ENCODE data around the gene C1orf52.

The C1orf52 gene

GRCh38 chr1:85259118-85259911, at the start of gene C1orf52:
Gene C1orf52, minus strand, starts transcription at chr1:85259662. Its CDS starts 29 bp downstream, at chr1:85259633.
- TF ChIP-seq EZH2 (IDR thresholded peaks at IDR 0.05) (no peak), POLR2AphosphoS5 (IDR thresholded peaks at IDR 0.05; ENCODE audit: borderline replicate concordance, low read depth, low read length) (peak; percentile 95)
- Histone ChIP-seq H3K27ac (no peak within 1 kb of the TSS), H3K9ac (ENCODE audit: insufficient read length) (peak within 1 kb of the TSS; percentile 83), H3K9me3 (ENCODE audit: low read depth, low read length) (no peaks in the 10 kb centered on the region), H3K4me3 (peak within 1 kb of the TSS; percentile 89), H3K36me3 (ENCODE audit: insufficient read depth, low read length) (peaks cover 37% of the 10 kb centered on the region)
- no peak for DNase-seq (ENCODE audit: low read depth, low spot score)

GRCh38 chr1:85308833-85309350, 49.4 kb upstream of the C1orf52 start:
- no peaks in the 10 kb centered on the region for H3K36me3 ChIP-seq (ENCODE audit: insufficient read depth, low read length)
- H3K9ac ChIP-seq (ENCODE audit: insufficient read length): no peak overlapping the region
- no peak for DNase-seq (ENCODE audit: low read depth, low spot score)
- H3K9me3 ChIP-seq (ENCODE audit: low read depth, low read length): no peaks in the 10 kb centered on the region
- no peak for TF ChIP-seq FOXP2 (optimal IDR thresholded peaks at IDR 0.05; ENCODE audit: control extremely low read depth, extremely low read length, insufficient read depth)
- no peak for TF ChIP-seq EZH2 (IDR thresholded peaks at IDR 0.05)
- TF ChIP-seq POLR2AphosphoS5 (IDR thresholded peaks at IDR 0.05; ENCODE audit: borderline replicate concordance, low read depth, low read length): no peak
- H3K4me3 ChIP-seq: no peak overlapping the region
- no peak overlapping the region for H3K27ac ChIP-seq

GRCh38 chr1:85307987-85308832, 48.7 kb upstream of the C1orf52 start:
- no peaks in the 10 kb centered on the region for H3K9me3 ChIP-seq (ENCODE audit: low read depth, low read length)
- H3K27ac ChIP-seq: no peak overlapping the region
- peak; percentile 44 for TF ChIP-seq FOXP2 (optimal IDR thresholded peaks at IDR 0.05; ENCODE audit: control extremely low read depth, extremely low read length, insufficient read depth)
- TF ChIP-seq EZH2 (IDR thresholded peaks at IDR 0.05): no peak
- TF ChIP-seq POLR2AphosphoS5 (IDR thresholded peaks at IDR 0.05; ENCODE audit: borderline replicate concordance, low read depth, low read length): no peak
- no peaks in the 10 kb centered on the region for H3K36me3 ChIP-seq (ENCODE audit: insufficient read depth, low read length)
- no peak overlapping the region for H3K9ac ChIP-seq (ENCODE audit: insufficient read length)
- DNase-seq (ENCODE audit: low read depth, low spot score): peak; percentile 58
- peak overlapping the region; percentile 51 for H3K4me3 ChIP-seq

- H3K36me3 ChIP-seq (ENCODE audit: insufficient read depth, low read length): no peaks in the 10 kb centered on the region
- H3K27ac ChIP-seq: no peak overlapping the region
- no peak overlapping the region for H3K9ac ChIP-seq (ENCODE audit: insufficient read length)
- DNase-seq (ENCODE audit: low read depth, low spot score): no peak
- no peak overlapping the region for H3K4me3 ChIP-seq
- H3K9me3 ChIP-seq (ENCODE audit: low read depth, low read length): no peaks in the 10 kb centered on the region
- TF ChIP-seq POLR2AphosphoS5 (IDR thresholded peaks at IDR 0.05; ENCODE audit: borderline replicate concordance, low read depth, low read length) (no peak), EZH2 (IDR thresholded peaks at IDR 0.05) (no peak), FOXP2 (optimal IDR thresholded peaks at IDR 0.05; ENCODE audit: control extremely low read depth, extremely low read length, insufficient read depth) (no peak)
Measured at GRCh38 chr1:85306236-85306635, 46.8 kb upstream of the C1orf52 start.

- no peak for DNase-seq (ENCODE audit: low read depth, low spot score)
- Histone ChIP-seq H3K9me3 (ENCODE audit: low read depth, low read length) (no peaks in the 10 kb centered on the region), H3K4me3 (no peak overlapping the region), H3K27ac (no peak overlapping the region), H3K9ac (ENCODE audit: insufficient read length) (no peak overlapping the region), H3K36me3 (ENCODE audit: insufficient read depth, low read length) (no peaks in the 10 kb centered on the region)
- no peak for TF ChIP-seq FOXP2 (optimal IDR thresholded peaks at IDR 0.05; ENCODE audit: control extremely low read depth, extremely low read length, insufficient read depth)
- no peak for TF ChIP-seq EZH2 (IDR thresholded peaks at IDR 0.05)
- no peak for TF ChIP-seq POLR2AphosphoS5 (IDR thresholded peaks at IDR 0.05; ENCODE audit: borderline replicate concordance, low read depth, low read length)
Measured at GRCh38 chr1:85303440-85304162, 44.1 kb upstream of the C1orf52 start.

- no peaks in the 10 kb centered on the region for H3K9me3 ChIP-seq (ENCODE audit: low read depth, low read length)
- no peak overlapping the region for H3K4me3 ChIP-seq
- DNase-seq (ENCODE audit: low read depth, low spot score): no peak
- H3K9ac ChIP-seq (ENCODE audit: insufficient read length): no peak overlapping the region
- TF ChIP-seq POLR2AphosphoS5 (IDR thresholded peaks at IDR 0.05; ENCODE audit: borderline replicate concordance, low read depth, low read length): no peak
- TF ChIP-seq FOXP2 (optimal IDR thresholded peaks at IDR 0.05; ENCODE audit: control extremely low read depth, extremely low read length, insufficient read depth): no peak
- TF ChIP-seq EZH2 (IDR thresholded peaks at IDR 0.05): no peak
- H3K27ac ChIP-seq: no peak overlapping the region
- H3K36me3 ChIP-seq (ENCODE audit: insufficient read depth, low read length): no peaks in the 10 kb centered on the region
Measured at GRCh38 chr1:85300140-85300539, 40.7 kb upstream of the C1orf52 start.

- Histone ChIP-seq H3K27ac (no peak overlapping the region), H3K4me3 (no peak overlapping the region), H3K9ac (ENCODE audit: insufficient read length) (no peak overlapping the region), H3K9me3 (ENCODE audit: low read depth, low read length) (no peaks in the 10 kb centered on the region), H3K36me3 (ENCODE audit: insufficient read depth, low read length) (no peaks in the 10 kb centered on the region)
- no peak for DNase-seq (ENCODE audit: low read depth, low spot score)
- no peak for TF ChIP-seq POLR2AphosphoS5 (IDR thresholded peaks at IDR 0.05; ENCODE audit: borderline replicate concordance, low read depth, low read length)
- no peak for TF ChIP-seq FOXP2 (optimal IDR thresholded peaks at IDR 0.05; ENCODE audit: control extremely low read depth, extremely low read length, insufficient read depth)
- no peak for TF ChIP-seq EZH2 (IDR thresholded peaks at IDR 0.05)
Measured at GRCh38 chr1:85297855-85298629, 38.6 kb upstream of the C1orf52 start.
